Activated naive CD4-positive, alpha-beta T cell (primary cell): Measurements from ENCODE around the gene SLC34A3.
"Not testable (repeated sequence)": the region's sequence is repeated elsewhere in the genome, so short reads cannot be mapped to it uniquely, and the experiment has no call there.

Experiments used
- DNase-seq, 4 experiments: peaks; one replicate each; lab custom pipeline; 2025; lab: John Stamatoyannopoulos, UW

The SLC34A3 gene

DNA sequence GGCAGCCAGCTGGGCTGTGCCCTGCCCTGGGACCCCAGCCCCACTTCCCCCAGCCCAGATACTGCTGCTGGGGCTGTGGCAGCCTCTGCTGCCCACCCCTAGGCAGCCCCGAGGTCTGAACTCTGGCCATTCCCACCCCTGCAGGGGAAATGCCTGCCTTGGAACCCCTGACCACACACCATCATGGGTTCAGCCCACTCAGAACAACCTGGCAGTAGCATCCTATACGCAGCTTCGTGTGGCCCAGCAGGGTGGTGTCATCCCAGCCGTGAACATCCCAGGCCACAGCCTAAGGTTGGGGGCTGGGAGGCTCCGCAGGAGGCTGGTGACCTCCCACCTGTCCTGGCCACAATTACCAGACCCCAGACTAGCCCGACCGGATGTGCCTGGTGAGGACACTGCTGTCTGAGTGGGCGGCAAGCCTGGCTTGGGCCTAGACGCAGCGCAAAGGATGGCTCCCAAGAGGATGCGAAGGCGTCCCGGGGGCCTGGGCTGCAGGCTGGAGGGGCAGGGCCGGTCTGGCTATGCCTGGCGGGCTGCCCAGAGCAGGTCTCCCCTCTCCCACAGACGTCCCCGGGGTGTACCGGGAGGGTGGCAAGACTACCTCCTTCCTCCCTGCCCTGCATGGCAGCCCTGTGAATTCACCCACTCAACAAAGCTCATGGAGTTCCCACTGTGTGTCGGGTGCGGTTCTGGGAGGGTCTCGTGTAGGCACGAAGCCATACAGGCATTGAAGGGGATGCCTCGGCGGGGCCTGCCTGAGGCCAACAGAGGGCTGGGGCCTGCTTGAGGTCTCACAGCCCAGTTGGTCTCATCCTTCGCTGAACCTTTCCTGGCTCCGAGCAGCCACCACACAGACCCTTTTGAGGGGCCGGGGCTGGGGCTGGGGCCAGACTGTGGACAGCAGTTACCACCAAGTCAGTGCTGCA, 1.5 kb upstream of the SLC34A3 start:
- DNase-seq, result no peak

DNA sequence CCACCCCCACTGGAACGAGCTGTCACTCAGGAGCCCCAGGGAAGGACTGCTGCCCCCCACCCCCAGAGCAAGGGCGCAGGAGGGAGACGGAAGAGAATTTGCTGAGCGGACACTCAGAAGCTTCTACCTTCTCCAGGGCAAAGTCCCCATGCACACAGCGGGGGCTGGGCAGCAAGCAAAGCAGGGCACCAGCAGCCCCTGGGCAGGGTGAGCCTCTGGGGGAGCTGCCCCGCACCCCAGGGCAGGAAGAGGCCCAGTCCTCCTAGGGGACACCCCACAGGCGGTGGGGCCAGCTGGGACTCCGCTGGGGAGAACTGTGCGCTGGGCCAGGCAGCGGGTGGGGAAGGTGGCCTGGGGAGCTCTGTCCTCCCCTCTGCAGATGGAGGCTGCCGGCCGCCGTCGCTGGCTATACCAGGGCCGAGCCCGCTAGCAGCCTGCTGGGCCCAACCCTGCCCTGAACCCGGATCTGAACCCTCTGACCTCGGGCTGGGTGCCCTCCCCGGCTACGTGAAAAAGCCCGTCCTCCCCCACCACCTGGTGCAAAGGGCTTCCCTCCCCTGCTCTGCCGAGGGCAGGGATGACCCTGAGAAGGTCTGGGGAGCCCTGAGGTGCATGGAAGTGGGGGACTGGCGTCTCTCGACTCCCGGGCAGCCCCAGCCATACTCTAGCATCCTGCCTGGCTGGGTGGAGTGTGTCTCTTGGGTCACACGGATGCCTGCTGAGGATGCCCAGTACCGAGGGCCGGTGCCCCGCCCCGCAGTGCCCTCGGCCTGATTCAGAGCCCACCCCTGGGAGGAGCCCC, 597 bp upstream of the SLC34A3 start:
- DNase-seq, result no peak

DNA sequence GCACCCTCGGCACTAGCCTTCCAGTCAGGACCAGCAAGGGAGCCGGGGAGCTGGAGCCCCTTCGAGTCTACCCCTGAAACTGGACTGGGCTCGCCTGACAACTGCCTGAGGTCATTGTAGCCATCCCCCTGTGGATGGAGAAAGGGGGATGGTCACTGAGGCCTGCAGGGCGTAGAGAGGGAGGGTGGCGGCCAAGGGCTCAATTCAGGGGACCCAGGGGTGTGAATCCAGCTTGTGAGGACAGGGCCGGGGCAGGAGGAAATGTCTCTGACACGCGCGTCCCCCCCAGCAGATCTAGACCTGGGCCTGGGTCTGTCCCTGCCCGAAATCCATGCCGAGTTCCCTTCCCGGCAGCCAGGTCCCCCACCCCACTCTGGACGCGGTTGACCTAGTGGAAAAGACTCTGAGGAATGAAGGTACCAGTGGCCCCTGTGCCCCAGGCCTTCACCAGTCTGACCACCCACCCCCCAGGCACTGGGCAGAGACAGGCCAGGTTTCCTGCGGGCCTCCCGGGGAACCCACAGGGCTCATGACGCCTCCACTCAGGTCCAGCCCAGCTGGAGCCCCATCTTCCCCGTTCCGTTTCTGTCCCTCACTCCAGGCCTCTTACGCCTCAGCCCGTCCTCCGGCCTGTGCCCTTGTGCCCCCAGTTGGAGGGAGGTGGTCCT, 805 bp downstream of the SLC34A3 start:
- DNase-seq, result no peak

DNA sequence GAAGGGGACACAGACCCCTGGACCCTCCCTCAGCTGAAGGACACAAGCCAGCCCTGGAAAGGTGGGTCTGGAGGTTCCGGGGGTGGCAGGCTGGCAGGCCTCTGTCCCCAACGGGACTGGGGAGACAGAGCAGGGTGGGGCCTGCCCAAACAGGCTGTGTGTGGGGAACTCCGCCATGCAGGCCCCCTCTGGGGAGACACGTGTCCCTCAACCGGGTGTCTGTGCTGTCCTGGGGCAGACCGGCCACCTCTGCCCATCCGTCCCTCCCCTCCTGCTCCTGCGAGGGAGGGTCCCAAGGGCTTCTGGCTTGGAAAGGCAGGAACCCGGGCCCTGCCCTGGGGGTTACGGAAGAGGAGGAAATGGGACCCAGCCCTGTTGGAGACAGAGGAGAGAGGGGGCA, 1.4 kb downstream of the SLC34A3 start:
- DNase-seq, result no peak

DNA sequence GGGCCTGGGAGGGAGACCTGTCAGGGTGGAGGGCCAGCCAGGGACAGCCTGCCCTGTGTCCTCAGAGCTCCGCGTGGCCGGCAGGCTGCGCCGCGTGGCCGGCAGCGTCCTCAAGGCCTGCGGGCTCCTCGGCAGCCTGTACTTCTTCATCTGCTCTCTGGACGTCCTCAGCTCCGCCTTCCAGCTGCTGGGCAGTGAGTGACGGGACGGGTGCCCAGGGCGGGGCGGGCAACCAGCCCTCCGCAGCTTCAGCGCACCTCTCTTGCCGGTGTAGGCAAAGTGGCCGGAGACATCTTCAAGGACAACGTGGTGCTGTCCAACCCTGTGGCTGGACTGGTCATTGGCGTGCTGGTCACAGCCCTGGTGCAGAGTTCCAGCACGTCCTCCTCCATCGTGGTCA, 1.8 kb downstream of the SLC34A3 start:
- DNase-seq, result no peak

DNA sequence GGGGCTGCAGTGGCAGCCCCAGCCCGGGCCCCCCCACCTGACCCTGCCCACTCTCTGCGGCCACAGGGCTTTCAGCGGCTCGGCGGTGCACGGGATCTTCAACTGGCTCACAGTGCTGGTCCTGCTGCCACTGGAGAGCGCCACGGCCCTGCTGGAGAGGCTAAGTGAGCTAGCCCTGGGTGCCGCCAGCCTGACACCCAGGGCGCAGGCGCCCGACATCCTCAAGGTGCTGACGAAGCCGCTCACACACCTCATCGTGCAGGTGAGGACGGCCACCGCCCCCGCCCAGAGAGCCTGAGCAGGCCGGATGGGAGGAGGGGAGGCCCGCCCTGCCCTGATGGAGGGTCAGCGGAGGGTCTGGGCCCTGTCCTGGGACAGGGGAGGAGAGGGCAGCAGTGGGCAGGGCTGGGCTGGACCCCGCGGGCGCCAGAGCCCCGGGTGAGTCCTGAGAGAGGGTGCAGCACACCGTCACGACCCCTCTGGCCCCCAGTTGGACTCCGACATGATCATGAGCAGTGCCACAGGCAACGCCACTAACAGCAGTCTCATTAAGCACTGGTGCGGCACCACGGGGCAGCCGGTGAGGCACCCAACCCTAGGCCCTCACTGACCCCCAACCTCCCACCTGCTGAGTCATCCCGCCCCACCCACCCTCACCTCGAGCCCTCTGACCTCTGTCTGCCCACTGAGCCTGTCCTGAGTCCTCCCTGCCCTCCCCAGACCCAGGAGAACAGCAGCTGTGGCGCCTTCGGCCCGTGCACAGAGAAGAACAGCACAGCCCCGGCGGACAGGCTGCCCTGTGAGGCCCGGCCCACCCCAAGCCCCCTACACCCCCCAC, 2.7 kb downstream of the SLC34A3 start:
- no peak for DNase-seq

DNA sequence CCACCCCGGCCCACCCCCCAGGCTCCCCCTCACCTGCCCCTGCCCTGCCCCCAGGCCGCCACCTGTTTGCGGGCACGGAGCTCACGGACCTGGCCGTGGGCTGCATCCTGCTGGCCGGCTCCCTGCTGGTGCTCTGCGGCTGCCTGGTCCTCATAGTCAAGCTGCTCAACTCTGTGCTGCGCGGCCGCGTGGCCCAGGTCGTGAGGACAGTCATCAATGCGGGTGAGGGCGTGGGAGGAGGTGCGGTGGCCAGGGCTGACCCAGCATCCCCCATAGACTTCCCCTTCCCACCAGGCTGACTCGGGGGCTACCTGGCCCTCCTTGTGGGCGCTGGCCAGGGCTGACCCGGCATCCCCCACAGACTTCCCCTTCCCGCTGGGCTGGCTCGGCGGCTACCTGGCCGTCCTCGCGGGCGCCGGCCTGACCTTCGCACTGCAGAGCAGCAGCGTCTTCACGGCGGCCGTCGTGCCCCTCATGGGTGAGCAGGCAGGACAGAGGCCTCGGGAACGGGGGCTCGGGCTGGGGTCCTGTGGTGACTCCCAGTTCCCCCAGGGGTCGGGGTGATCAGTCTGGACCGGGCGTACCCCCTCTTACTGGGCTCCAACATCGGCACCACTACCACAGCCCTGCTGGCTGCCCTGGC, 3.5 kb downstream of the SLC34A3 start:
- no peak for DNase-seq

DNA sequence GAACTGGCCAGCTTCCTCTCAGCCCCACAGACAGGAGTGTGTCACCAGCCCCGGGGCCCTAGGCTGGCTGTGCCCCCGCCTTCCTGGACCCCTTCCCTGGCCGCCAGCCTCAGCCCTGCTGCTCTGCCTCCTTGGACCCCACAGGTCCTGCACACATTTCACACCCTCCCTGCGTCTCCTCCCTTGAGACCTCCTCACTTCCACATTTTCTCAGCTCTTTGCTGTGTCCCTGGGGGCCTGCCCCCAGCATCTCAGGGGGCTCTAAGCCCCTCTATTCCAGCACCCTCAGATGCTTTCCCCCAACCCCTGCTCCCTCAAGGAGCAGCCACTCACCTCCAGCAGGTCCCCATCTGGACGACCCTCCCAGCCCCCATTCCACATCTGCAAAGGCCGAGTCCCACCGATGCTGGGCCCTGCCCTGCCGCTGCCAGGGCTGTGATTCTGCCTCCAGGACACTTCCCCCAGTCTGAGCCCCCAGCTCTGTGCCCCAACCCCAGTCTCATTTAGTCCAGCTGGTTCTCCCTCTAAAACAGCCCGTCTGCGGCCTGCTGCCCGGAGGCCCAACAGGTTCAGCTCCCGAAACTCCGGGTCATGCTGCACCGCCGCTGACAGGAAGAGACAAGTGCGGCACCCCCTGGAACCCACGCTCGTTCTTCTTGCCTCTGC, 4.2 kb downstream of the SLC34A3 start:
- DNase-seq, result no peak

DNA sequence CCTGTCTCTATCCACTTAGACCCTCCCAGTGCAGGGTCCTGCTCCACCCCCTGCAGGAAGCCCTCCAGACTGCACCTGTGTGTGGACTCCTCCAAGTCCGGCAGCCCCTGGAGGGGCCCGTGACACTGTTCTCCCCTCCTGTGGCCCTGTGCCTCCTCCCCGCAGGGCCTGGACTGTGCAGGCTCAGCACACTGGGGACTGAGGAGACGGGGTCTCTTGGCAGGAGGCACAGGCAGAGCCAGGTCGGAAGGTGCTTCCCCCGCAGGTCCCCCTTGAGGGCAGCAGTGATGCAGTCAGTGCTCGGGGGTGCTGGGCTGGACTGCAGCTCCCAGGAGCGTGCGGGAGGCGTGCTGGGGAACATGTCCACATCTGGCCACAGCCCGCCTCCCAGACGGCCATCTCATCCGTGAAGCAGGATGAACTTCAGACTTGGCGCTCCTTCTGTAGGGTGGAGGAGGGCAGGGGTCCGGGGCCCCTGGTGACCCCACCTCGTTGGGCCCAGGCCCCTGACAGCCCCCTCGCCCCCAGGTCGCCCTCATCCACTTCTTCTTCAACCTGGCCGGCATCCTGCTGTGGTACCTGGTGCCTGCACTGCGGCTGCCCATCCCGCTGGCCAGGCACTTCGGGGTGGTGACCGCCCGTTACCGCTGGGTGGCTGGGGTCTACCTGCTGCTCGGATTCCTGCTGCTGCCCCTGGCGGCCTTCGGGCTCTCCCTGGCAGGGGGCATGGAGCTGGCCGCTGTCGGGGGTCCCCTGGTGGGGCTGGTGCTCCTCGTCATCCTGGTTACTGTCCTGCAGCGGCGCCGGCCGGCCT, 4.9 kb downstream of the SLC34A3 start:
- no peak for DNase-seq

DNA sequence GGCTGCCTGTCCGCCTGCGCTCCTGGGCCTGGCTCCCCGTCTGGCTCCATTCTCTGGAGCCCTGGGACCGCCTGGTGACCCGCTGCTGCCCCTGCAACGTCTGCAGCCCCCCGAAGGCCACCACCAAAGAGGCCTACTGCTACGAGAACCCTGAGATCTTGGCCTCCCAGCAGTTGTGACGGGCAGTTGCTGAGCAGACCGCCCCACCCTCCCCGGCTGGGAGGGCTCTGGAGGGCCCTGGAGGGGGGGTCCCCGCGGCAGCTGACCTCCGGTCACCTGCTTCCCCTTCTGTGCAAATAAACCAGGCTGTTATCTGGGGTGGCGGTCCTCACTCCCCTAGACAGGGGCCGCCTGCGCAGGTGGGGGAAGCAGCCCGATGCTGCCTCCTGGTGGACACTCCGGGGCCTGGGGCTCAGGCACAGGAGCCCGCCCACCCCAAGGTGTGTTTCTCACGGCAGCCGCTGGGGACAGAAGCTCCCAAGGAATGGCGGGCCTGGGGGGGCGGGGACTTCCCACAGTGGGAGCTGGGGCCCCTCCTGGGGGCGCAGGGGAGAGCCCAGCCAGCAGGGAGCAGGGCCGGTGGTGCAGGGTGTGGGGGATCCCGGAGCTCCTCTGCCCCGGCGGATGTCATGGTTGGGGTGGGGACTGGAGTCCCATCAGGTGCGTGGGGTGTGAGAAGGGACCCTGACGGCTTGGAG, 5.7 kb downstream of the SLC34A3 start:
- peak; percentile 75 to 93 (median 87) for DNase-seq

DNA sequence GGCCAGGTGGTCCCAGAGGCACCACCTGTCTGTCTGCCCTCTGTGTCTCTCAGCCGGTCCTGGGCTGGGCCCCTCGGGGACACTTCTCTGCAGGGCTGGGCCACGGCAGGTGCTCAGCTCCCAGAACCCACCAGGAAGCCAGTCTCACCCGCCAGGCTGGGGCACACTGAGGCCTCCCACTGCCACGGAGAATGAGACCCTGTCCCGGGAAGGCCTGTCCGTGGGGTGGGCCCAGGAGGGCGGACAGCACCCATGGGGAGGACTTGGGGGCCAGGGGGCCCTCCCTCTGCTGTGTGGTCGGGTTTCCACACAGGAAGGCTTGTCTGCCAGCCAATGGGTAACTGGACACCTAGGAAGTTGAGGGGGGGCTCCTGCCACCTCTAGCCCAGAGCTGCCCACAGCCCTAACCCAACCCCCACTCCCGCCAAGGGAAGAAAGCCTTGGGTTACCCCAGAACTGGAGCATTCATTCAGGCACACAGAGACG, 6.3 kb downstream of the SLC34A3 start:
- DNase-seq, result no peak

DNA sequence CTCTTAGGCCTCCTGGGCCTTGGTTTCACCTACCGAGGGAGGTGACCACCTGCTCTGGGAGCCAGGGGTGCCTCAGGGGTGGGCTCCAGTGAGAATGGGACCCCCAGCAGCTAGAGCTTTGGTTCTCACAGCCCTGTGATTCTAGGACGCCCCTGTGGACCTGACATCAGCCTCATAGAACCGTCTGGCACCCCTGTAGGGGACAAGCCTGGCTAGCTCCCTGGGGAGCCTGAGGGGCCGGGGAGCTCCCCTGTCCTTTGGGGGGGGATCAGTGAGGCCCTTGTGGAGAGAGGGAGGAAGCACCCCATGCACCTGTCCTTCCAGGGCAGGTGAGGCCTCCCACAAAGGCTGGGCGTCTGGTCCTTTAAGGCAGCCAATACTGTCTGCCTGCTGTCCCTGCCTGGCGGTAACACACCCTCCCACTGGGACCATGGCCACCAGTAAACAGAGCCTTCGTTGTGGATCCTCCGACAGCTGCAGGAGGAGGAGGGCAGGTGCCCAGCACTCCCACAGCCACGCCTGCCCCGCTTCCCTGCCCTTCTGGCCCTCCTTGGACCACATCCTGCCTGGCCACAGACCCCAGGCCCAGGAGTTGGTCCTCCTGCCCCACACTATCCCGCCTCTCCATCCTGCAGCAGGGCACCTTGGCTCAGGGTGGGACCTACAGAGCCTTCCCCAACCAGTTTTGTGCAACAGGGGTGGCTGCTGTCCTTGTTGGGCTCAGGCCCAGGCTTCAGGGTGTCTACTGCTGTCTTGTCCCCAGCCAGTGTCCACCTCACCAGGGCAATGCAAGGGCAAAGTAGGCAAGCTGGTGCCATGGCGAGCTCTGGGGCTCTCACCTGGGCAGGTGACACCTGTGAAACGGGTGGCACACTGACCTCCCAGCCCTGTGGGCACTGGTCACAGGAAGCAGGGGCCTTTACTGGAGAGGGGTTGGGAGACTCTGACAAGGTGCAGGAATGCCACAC, 7.3 kb downstream of the SLC34A3 start:
- DNase-seq, result no peak

DNA sequence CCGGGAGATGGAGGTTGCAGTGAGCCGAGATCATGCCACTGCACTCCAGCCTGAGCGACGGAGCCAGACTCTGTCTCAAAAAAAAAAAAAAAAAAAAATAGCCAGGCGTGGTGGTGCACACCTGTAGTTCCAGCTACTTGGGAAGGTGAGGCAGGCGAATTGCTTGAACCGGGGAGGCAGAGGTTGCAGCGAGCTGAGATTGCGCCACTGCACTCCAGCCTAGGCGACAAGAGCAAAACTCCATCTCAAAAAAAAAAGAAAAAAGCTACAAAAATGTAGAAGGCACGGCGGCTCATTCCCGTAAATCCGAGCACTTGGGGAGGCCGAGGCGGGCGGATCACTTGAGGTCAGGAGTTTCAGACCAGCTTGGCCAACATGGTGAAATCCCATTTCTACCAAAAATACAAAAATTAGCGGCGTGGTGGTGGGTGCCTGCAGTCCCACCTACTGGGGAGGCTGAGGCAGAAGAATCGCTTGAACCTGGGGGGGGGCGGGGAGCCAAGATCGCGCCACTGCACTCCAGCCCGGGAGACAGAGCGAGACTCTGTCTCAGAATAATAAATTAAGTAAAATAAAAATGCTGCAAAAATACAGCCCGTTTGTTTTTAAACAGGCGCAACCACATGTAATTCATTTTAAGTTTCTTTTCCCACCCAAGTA, 9.0 kb downstream of the SLC34A3 start:
- DNase-seq, result not testable (repeated sequence)

DNA sequence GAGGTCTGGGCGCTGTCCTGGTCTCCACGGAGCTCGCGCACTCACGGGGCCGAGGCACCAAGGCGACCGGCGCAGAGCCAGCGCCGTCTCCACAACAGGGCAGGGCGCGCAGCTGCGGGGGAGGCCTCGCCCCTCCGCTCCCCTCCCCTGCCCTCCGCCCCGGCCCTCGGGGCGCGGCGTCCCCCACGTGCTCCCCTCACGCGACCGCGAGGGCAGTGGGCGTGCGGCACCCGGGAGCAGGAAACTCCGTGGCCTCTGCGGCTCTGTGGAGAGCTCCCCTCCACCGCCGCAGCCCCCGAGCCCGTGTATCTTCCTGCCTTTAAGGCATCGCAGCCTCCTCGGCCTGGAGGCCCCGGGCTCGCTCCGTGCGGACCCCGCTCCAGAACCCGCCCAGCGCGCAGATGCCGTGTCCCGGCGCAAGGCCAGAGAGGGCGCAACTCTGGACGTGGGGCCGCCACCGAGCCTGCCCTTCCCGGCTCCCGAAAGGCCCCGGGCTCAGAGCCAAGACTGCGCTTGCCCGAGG, 9.7 kb downstream of the SLC34A3 start:
- peak in 2 of 4 experiments; percentile 67 for DNase-seq

DNA sequence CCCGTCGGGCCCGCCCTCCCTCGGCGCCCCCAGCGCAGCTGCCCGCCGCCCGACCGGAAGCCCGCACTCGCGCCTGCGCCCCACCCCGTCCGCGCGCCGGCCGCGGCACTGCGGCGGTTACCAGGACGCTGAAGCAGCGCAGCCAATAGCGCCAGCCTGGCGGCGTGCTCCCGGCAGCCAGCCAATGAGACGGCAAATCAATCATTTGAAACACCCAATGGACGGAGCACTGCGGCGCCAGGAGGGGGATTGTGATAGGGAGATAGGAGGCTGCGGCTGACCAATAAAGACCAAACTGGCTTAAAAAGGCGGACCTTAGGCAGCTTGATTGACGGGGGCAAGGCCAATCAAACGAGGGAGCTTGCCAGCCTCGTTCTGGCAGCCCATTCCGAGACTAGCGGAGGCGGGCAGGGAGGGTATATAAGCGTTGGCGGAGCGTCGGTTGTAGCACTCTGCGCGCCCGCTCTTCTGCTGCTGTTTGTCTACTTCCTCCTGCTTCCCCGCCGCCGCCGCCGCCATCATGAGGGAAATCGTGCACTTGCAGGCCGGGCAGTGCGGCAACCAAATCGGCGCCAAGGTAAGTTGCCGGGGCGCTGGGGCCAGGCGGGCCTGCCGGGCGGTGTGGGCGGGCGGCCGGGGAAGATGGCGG, 10.3 kb downstream of the SLC34A3 start, which contains the start of gene TUBB4B:
TUBB4B (plus strand) TSS at position 447 of the 649 bp plus-strand sequence; CDS start at position 521, 74 bp downstream.
- peak; percentile 90 to 100 (median 94) for DNase-seq
